OCI-LY7 (cell line): ENCODE measurements around the gene PAK1. TPM values are rescaled to one million over a fixed set of nuclear protein-coding genes. Genes with fewer than 3 reads are reported as not detected.

ENCODE experiments used
- BruUV-seq: library from RNA; stranded (reverse); fragments of 400-500 nt; replicated peaks from 2 replicates; lab custom pipeline; 2021; lab: Mats Ljungman, UMichigan
- CTCF ChIA-PET: fragments of 300-600 bp; sonication (Branson Sonifier 250); formaldehyde crosslinking; loops from one replicate; lab custom pipeline; 2022; ENCODE audit warnings: antibody characterized with exemption; ENCODE audit not compliant: unreplicated experiment; lab: Charles Lee
- POLR2A ChIA-PET: fragments of 300-600 bp; sonication (Branson Sonifier 250); formaldehyde crosslinking; loops from one replicate; lab custom pipeline; 2022; ENCODE audit warnings: antibody characterized with exemption; lab: Charles Lee
- DNase-seq: peaks from one replicate; pipeline ENCODE4 v3.0.0-alpha.2; 2015; ENCODE audit warnings: low spot score
- H2AFZ ChIP-seq: fragments of 200-600 bp; sonication (generic), shearing (Covaris generic); 2 replicates; pipeline ENCODE4 v1.6.1; 2014; ENCODE audit warnings: mild to moderate bottlenecking, antibody characterized with exemption, low read length, moderate library complexity
- H3K27ac ChIP-seq: fragments of 200-600 bp; sonication (generic); 2 replicates; pipeline ENCODE4 v1.5.1; 2014; ENCODE audit warnings: mixed run types, low read depth, mild to moderate bottlenecking, moderate library complexity, low read length, inconsistent platforms; ENCODE audit not compliant: poor library complexity, severe bottlenecking
- H3K36me3 ChIP-seq: fragments of 200-600 bp; sonication (generic); 2 replicates; pipeline ENCODE4 v1.6.1; 2014; ENCODE audit warnings: mild to moderate bottlenecking, antibody characterized with exemption, low read length, moderate library complexity, mixed read lengths; ENCODE audit not compliant: insufficient read depth
- H3K4me1 ChIP-seq: fragments of 200-600 bp; sonication (generic); 2 replicates; pipeline ENCODE4 v1.5.1; 2014; ENCODE audit warnings: mild to moderate bottlenecking, low read length; ENCODE audit not compliant: insufficient read depth, poor library complexity, severe bottlenecking
- H3K4me2 ChIP-seq: fragments of 200-600 bp; sonication (generic); 2 replicates; pipeline ENCODE4 v1.6.1; 2014; ENCODE audit warnings: mild to moderate bottlenecking, low read length
- H3K4me3 ChIP-seq: fragments of 200-600 bp; sonication (generic); 2 replicates; pipeline ENCODE4 v1.5.1; 2014; ENCODE audit warnings: mild to moderate bottlenecking, low read depth, low read length; ENCODE audit not compliant: poor library complexity, severe bottlenecking
- H3K79me2 ChIP-seq: fragments of 200-600 bp; sonication (generic); 2 replicates; pipeline ENCODE4 v1.6.1; 2016; ENCODE audit warnings: low read depth, mild to moderate bottlenecking, low read length, moderate library complexity, mixed read lengths; ENCODE audit not compliant: insufficient read depth
- H3K9me2 ChIP-seq: fragments of 200-600 bp; sonication (generic); 2 replicates; pipeline ENCODE4 v1.6.1; 2016; ENCODE audit warnings: mild to moderate bottlenecking, low read length, mixed read lengths; ENCODE audit not compliant: insufficient read depth
- H3K9me3 ChIP-seq: fragments of 200-600 bp; sonication (generic); 2 replicates; pipeline ENCODE4 v1.6.1; 2014; ENCODE audit warnings: mild to moderate bottlenecking, mixed run types, low read length, mixed read lengths
- H4K20me1 ChIP-seq: fragments of 200-600 bp; sonication (generic); 2 replicates; pipeline ENCODE4 v1.6.1; 2014; ENCODE audit warnings: mild to moderate bottlenecking, antibody characterized with exemption, low read length, moderate library complexity, mixed read lengths; ENCODE audit not compliant: insufficient read depth
- CTCF ChIP-seq: fragments of 200-600 bp; sonication (generic); conservative IDR thresholded peaks from 2 replicates; pipeline ENCODE4 v1.5.1; 2014; ENCODE audit warnings: mild to moderate bottlenecking, antibody characterized with exemption, low read length, moderate library complexity, mixed read lengths
- EZH2phosphoT487 ChIP-seq: fragments of 200-600 bp; sonication (generic); IDR thresholded peaks from 2 replicates; pipeline ENCODE4 v1.6.1; 2018; ENCODE audit warnings: low read depth, borderline replicate concordance, mild to moderate bottlenecking, mixed run types, antibody characterized with exemption, low read length, moderate library complexity, mixed read lengths
- intact Hi-C: fragments of 100-400 bp; cut with micrococcal nuclease; formaldehyde crosslinking; loops from one replicate; pipeline ENCODE4 v1.10.0; 2022; ENCODE audit not compliant: unreplicated experiment
- total RNA-seq, 2 experiments: library from RNA; depleted of rRNA in 1 of 2; stranded (reverse); fragments of >200 nt in 1 of 2; shearing (Covaris generic) in 1 of 2; gene quantifications; 2 replicates each; pipeline ENCODE4 v1.2.3, GENCODE V29; 2014 to 2022

The PAK1 gene
- total RNA-seq, 2 experiments from 2014 or later, result 1.0 to 3.4 TPM

GRCh38 chr11:77512092-77512491 lies 38.2 kb upstream of the PAK1 start:
- no peaks in the 10 kb centered on the region for H3K4me1 ChIP-seq
- H3K4me3 ChIP-seq, result no peak overlapping the region
- H3K9me2 ChIP-seq, result no peaks in the 10 kb centered on the region
- no peaks in the 10 kb centered on the region for H3K79me2 ChIP-seq
- ChIA-PET CTCF (no interaction called here), POLR2A (interaction anchor here (0.7 kb wide), 1 partner anchor 101 kb away, joined by 3 read pairs; no protein-coding TSS in a partner anchor)
- H3K9me3 ChIP-seq, result no peaks in the 10 kb centered on the region
- no peaks in the 10 kb centered on the region for H3K36me3 ChIP-seq
- intact Hi-C loops, result no loop called here
- H2AFZ ChIP-seq, result no peak overlapping the region
- DNase-seq, result no peak
- TF ChIP-seq EZH2phosphoT487 (no peak), CTCF (no peak)
- no peak overlapping the region for H3K4me2 ChIP-seq
- no peak overlapping the region for H3K27ac ChIP-seq
- BruUV-seq, result no TSS peak
- no peaks in the 10 kb centered on the region for H4K20me1 ChIP-seq

GRCh38 chr11:77510851-77511250 lies 37.0 kb upstream of the PAK1 start:
- no TSS peak for BruUV-seq
- no peaks in the 10 kb centered on the region for H3K79me2 ChIP-seq
- no peak overlapping the region for H3K4me2 ChIP-seq
- no peaks in the 10 kb centered on the region for H4K20me1 ChIP-seq
- intact Hi-C loops, result no loop called here
- H3K36me3 ChIP-seq, result no peaks in the 10 kb centered on the region
- no peak for TF ChIP-seq CTCF
- TF ChIP-seq EZH2phosphoT487, result no peak
- no peaks in the 10 kb centered on the region for H3K9me3 ChIP-seq
- POLR2A ChIA-PET, result no interaction called here
- no peak overlapping the region for H2AFZ ChIP-seq
- CTCF ChIA-PET, result no interaction called here
- H3K4me1 ChIP-seq, result no peaks in the 10 kb centered on the region
- DNase-seq, result no peak
- no peaks in the 10 kb centered on the region for H3K9me2 ChIP-seq
- no peak overlapping the region for H3K4me3 ChIP-seq
- no peak overlapping the region for H3K27ac ChIP-seq

- no peaks in the 10 kb centered on the region for H4K20me1 ChIP-seq
- no peaks in the 10 kb centered on the region for H3K79me2 ChIP-seq
- DNase-seq, result no peak
- CTCF ChIA-PET, result no interaction called here
- H2AFZ ChIP-seq, result no peak overlapping the region
- H3K36me3 ChIP-seq, result no peaks in the 10 kb centered on the region
- H3K9me2 ChIP-seq, result no peaks in the 10 kb centered on the region
- H3K4me2 ChIP-seq, result no peak overlapping the region
- no TSS peak for BruUV-seq
- no peaks in the 10 kb centered on the region for H3K4me1 ChIP-seq
- POLR2A ChIA-PET, result no interaction called here
- intact Hi-C loops, result no loop called here
- no peak overlapping the region for H3K27ac ChIP-seq
- H3K4me3 ChIP-seq, result no peak overlapping the region
- no peak for TF ChIP-seq CTCF
- TF ChIP-seq EZH2phosphoT487, result no peak
- H3K9me3 ChIP-seq, result no peaks in the 10 kb centered on the region
Observed at GRCh38 chr11:77510095-77510494, 36.2 kb upstream of the PAK1 start.
